ENCODE results near the gene KSR2.

KSR2 gene

DNA sequence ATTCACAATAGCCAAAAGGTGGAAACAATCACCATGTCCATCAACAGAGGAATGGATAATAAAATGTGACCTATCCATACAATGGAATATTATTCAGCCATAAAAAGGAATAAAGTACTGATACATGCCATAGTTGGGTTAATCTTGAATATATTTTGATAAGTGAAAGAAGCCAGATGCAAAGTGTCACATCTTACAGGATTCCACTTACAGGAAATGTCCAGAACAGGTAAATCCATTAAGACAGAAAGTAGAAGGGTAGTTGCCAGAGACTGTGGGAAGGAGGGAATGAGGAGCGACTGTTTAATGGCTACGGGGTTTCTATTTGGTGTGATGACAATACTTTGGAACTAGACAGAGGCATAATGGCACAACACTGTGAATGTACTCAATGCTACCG is 171.6 kb downstream of the KSR2 start:
- CTCF ChIA-PET: no interaction called here
- DNase-seq (ENCODE audit: low spot score): no peak
- POLR2A ChIA-PET (ENCODE audit: low non-redundant PET): no interaction called here
- no peak overlapping the region for H3K27ac ChIP-seq
- no peak for TF ChIP-seq CTCF (conservative IDR thresholded peaks at IDR 0.05; ENCODE audit: low read depth)

- TF ChIP-seq CTCF (conservative IDR thresholded peaks at IDR 0.05; ENCODE audit: low read depth): no peak
- POLR2A ChIA-PET (ENCODE audit: low non-redundant PET): no interaction called here
- CTCF ChIA-PET: no interaction called here
- H3K27ac ChIP-seq: no peak overlapping the region
- DNase-seq (ENCODE audit: low spot score): no peak
These were observed 175.8 kb downstream of the KSR2 start for GRCh38 chr12:117792877-117793424.

DNA sequence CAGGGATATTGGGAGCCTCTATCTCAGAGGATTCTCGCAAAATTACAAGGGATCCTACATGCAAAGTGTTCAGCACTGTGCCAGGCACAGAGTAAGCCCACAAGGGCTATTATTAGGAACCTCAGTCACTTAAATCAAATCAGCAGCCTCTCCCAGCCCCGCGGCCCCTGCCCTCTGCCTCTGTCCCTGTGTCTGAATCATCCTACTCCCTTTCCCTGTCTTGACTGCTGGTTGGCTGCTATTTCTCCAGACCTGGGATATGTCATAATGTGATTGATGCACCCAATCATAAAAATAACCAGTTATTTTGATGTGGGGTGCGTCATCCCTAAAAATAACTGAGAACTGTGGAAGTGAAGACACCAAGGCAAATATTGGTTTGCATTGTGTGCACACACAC is 176.3 kb downstream of the KSR2 start:
- DNase-seq (ENCODE audit: low spot score): peak; percentile 19
- CTCF ChIA-PET: no interaction called here
- no peak overlapping the region for H3K27ac ChIP-seq
- POLR2A ChIA-PET (ENCODE audit: low non-redundant PET): no interaction called here
- no peak for TF ChIP-seq CTCF (conservative IDR thresholded peaks at IDR 0.05; ENCODE audit: low read depth)

DNA sequence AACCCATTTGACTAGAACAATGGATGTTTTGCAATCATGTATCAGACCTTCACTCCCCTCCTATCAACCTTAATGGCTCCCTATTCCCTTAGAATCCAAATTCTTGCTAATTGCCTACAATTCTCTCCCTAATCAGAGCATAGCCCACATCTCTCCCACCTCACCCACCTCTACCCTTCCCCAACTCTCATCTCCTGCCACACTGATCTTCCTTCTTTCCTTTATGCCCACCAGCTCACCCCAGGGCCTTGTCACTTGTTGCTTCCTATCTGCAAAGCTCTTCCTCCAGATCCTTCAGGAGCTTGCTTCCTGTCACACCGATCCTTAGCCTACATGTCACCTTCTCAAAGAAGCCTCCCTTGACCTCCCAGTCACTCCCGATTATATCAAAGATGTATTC is 177.8 kb downstream of the KSR2 start:
- CTCF ChIA-PET: interaction anchor here (0.7 kb wide), 1 partner anchor 203 kb away, joined by 3 read pairs; no protein-coding TSS in a partner anchor
- H3K27ac ChIP-seq: no peak overlapping the region

GRCh38 chr12:117790198-117790597 is 178.6 kb downstream of the KSR2 start:
- CTCF ChIA-PET: interaction anchor here (0.6 kb wide), 1 partner anchor 122 kb away, joined by 3 read pairs; no protein-coding TSS in a partner anchor
- no peak for TF ChIP-seq CTCF (conservative IDR thresholded peaks at IDR 0.05; ENCODE audit: low read depth)
- no peak overlapping the region for H3K27ac ChIP-seq
- POLR2A ChIA-PET (ENCODE audit: low non-redundant PET): no interaction called here
- DNase-seq (ENCODE audit: low spot score): no peak

More for the DNA sequence above, 177.8 kb downstream of the KSR2 start:
- POLR2A ChIA-PET (ENCODE audit: low non-redundant PET): no interaction called here
- no peak for TF ChIP-seq CTCF (conservative IDR thresholded peaks at IDR 0.05; ENCODE audit: low read depth)
- DNase-seq (ENCODE audit: low spot score): no peak

DNA sequence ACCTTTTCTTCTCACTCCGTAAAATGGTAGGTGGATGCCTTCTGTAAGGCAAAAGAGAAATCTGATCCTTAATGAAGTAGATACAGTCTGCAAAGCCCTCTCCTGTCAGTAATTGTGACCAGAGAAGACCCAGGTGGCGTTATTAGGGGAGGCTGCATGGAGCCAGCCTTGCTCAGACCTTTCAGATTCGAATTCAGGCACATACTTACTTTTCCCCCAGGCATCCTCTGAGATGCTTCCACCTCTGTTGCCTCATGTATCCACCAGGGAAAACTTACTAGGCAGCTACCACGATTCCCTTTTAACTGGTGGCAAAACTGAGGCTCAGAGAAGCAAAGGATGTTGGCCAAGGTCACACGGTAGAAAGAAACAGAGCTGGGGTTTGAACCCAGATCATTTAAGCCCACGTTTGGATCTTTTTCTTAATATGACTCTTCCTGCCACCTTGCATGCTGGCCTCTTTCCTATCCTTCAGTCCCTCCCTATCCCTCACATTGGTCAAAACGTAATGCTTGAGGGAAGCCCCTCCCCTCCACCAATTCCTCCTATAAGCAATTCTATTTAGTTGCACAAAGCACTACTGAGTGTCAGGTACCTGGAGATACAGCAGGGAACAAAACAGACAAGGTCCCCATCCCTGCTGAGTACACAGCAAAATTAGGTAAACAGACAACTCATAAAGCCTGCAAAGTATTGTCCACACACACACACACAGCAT is 179.4 kb downstream of the KSR2 start:
- TF ChIP-seq CTCF (conservative IDR thresholded peaks at IDR 0.05; ENCODE audit: low read depth): no peak
- no peak overlapping the region for H3K27ac ChIP-seq
- ChIA-PET CTCF (no interaction called here), POLR2A (ENCODE audit: low non-redundant PET) (no interaction called here)
- DNase-seq (ENCODE audit: low spot score): no peak

Data from RWPE1 (cell line).